ENCODE measurements around the gene CDK14.

CDK14 gene

GRCh38 chr7:90688810-90689209 lies 92.7 kb downstream of the CDK14 start:
- no peak for DNase-seq

- no peak for DNase-seq
Observed at GRCh38 chr7:90689260-90689659, 93.1 kb downstream of the CDK14 start.

GRCh38 chr7:90690159-90690858 lies 94.2 kb downstream of the CDK14 start:
- no peak for DNase-seq

GRCh38 chr7:90692396-90692795 lies 96.3 kb downstream of the CDK14 start:
- no peak for DNase-seq

GRCh38 chr7:90692947-90693346 lies 96.8 kb downstream of the CDK14 start:
- no peak for DNase-seq

GRCh38 chr7:90693939-90694338 lies 97.8 kb downstream of the CDK14 start:
- no peak for DNase-seq

GRCh38 chr7:90698616-90699015 lies 102.5 kb downstream of the CDK14 start:
- DNase-seq, result no peak

GRCh38 chr7:90701021-90701420 lies 104.9 kb downstream of the CDK14 start:
- no peak for DNase-seq

GRCh38 chr7:90701771-90702170 lies 105.7 kb downstream of the CDK14 start:
- no peak for DNase-seq

GRCh38 chr7:90705391-90706071 lies 109.4 kb downstream of the CDK14 start:
- no peak for DNase-seq

GRCh38 chr7:90706072-90706716 lies 110.1 kb downstream of the CDK14 start:
- DNase-seq, result no peak

- peak in 1 of 2 experiments; percentile 69 for DNase-seq
Observed at GRCh38 chr7:90708841-90709317, 112.8 kb downstream of the CDK14 start.

GRCh38 chr7:90709501-90710465 lies 113.7 kb downstream of the CDK14 start:
- DNase-seq, result peak; percentile 36 to 70

- DNase-seq, result no peak
Observed at GRCh38 chr7:90710466-90710850, 114.3 kb downstream of the CDK14 start.

- no peak for DNase-seq
Observed at GRCh38 chr7:90713628-90714027, 117.5 kb downstream of the CDK14 start.

- no peak for DNase-seq
Observed at GRCh38 chr7:90715067-90715466, 118.9 kb downstream of the CDK14 start.

- DNase-seq, result no peak
Observed at GRCh38 chr7:90717296-90718060, 121.4 kb downstream of the CDK14 start.

GRCh38 chr7:90719155-90719554 lies 123.0 kb downstream of the CDK14 start:
- no peak for DNase-seq

- no peak for DNase-seq
Observed at GRCh38 chr7:90720984-90721760, 125.1 kb downstream of the CDK14 start.

GRCh38 chr7:90721869-90722431 lies 125.8 kb downstream of the CDK14 start:
- no peak for DNase-seq

GRCh38 chr7:90723233-90723632 lies 127.1 kb downstream of the CDK14 start:
- no peak for DNase-seq
